ENCODE results near the gene RSPO1.

RSPO1 gene

GRCh38 chr1:37671261-37671660, 36.6 kb upstream of the RSPO1 start:
- DNase-seq (ENCODE audit: low read depth, low spot score): no peak
- Histone ChIP-seq H3K27ac (ENCODE audit: low read length) (no peak overlapping the region), H3K4me3 (ENCODE audit: low read length) (no peak overlapping the region), H3K36me3 (ENCODE audit: control insufficient read depth, insufficient read depth, low read length) (no peaks in the 10 kb centered on the region), H3K9me3 (ENCODE audit: control insufficient read depth, insufficient read depth, low read length) (no peaks in the 10 kb centered on the region), H3K4me1 (ENCODE audit: control insufficient read depth, insufficient read depth, low read length) (no peaks in the 10 kb centered on the region), H3K27me3 (ENCODE audit: control insufficient read depth, insufficient read depth, low read length) (no peaks in the 10 kb centered on the region)
- WGBS (ENCODE audit: insufficient coverage, insufficient read length): no CpG with 5 or more reads among the region's 6 CpGs

GRCh38 chr1:37670133-37670532, 35.4 kb upstream of the RSPO1 start:
- Histone ChIP-seq H3K4me1 (ENCODE audit: control insufficient read depth, insufficient read depth, low read length) (no peaks in the 10 kb centered on the region), H3K27ac (ENCODE audit: low read length) (no peak overlapping the region), H3K36me3 (ENCODE audit: control insufficient read depth, insufficient read depth, low read length) (no peaks in the 10 kb centered on the region), H3K4me3 (ENCODE audit: low read length) (no peak overlapping the region), H3K27me3 (ENCODE audit: control insufficient read depth, insufficient read depth, low read length) (no peaks in the 10 kb centered on the region), H3K9me3 (ENCODE audit: control insufficient read depth, insufficient read depth, low read length) (no peaks in the 10 kb centered on the region)
- no CpG with 5 or more reads among the region's 2 CpGs for WGBS (ENCODE audit: insufficient coverage, insufficient read length)
- DNase-seq (ENCODE audit: low read depth, low spot score): no peak

GRCh38 chr1:37667023-37667671, 32.5 kb upstream of the RSPO1 start:
- Histone ChIP-seq H3K9me3 (ENCODE audit: control insufficient read depth, insufficient read depth, low read length) (no peaks in the 10 kb centered on the region), H3K4me3 (ENCODE audit: low read length) (no peak overlapping the region), H3K4me1 (ENCODE audit: control insufficient read depth, insufficient read depth, low read length) (peaks cover 2% of the 10 kb centered on the region; the same call in 1 of the 2 replicates), H3K27ac (ENCODE audit: low read length) (no peak overlapping the region), H3K36me3 (ENCODE audit: control insufficient read depth, insufficient read depth, low read length) (no peaks in the 10 kb centered on the region), H3K27me3 (ENCODE audit: control insufficient read depth, insufficient read depth, low read length) (no peaks in the 10 kb centered on the region)
- WGBS (ENCODE audit: insufficient coverage, insufficient read length): no CpG with 5 or more reads among the region's 17 CpGs
- no peak for DNase-seq (ENCODE audit: low read depth, low spot score)

GRCh38 chr1:37666241-37666867, 31.7 kb upstream of the RSPO1 start:
- Histone ChIP-seq H3K27ac (ENCODE audit: low read length) (no peak overlapping the region), H3K36me3 (ENCODE audit: control insufficient read depth, insufficient read depth, low read length) (no peaks in the 10 kb centered on the region), H3K27me3 (ENCODE audit: control insufficient read depth, insufficient read depth, low read length) (no peaks in the 10 kb centered on the region), H3K4me1 (ENCODE audit: control insufficient read depth, insufficient read depth, low read length) (peaks cover 2% of the 10 kb centered on the region; the same call in 1 of the 2 replicates), H3K4me3 (ENCODE audit: low read length) (no peak overlapping the region), H3K9me3 (ENCODE audit: control insufficient read depth, insufficient read depth, low read length) (no peaks in the 10 kb centered on the region)
- WGBS (ENCODE audit: insufficient coverage, insufficient read length): no CpG with 5 or more reads among the region's 11 CpGs
- no peak for DNase-seq (ENCODE audit: low read depth, low spot score)

- H3K27ac ChIP-seq (ENCODE audit: low read length): no peak overlapping the region
Observed at GRCh38 chr1:37663426-37664000, 28.8 kb upstream of the RSPO1 start.

GRCh38 chr1:37662031-37662755, 27.5 kb upstream of the RSPO1 start:
- Histone ChIP-seq H3K4me3 (ENCODE audit: low read length) (no peak overlapping the region), H3K27ac (ENCODE audit: low read length) (no peak overlapping the region), H3K9me3 (ENCODE audit: control insufficient read depth, insufficient read depth, low read length) (no peaks in the 10 kb centered on the region), H3K27me3 (ENCODE audit: control insufficient read depth, insufficient read depth, low read length) (no peaks in the 10 kb centered on the region), H3K4me1 (ENCODE audit: control insufficient read depth, insufficient read depth, low read length) (peaks cover 2% of the 10 kb centered on the region), H3K36me3 (ENCODE audit: control insufficient read depth, insufficient read depth, low read length) (no peaks in the 10 kb centered on the region)
- no peak for DNase-seq (ENCODE audit: low read depth, low spot score)
- WGBS (ENCODE audit: insufficient coverage, insufficient read length): no CpG with 5 or more reads among the region's 11 CpGs

More at GRCh38 chr1:37663426-37664000, 28.8 kb upstream of the RSPO1 start:
- Histone ChIP-seq H3K27me3 (ENCODE audit: control insufficient read depth, insufficient read depth, low read length) (no peaks in the 10 kb centered on the region), H3K4me3 (ENCODE audit: low read length) (no peak overlapping the region), H3K9me3 (ENCODE audit: control insufficient read depth, insufficient read depth, low read length) (no peaks in the 10 kb centered on the region), H3K4me1 (ENCODE audit: control insufficient read depth, insufficient read depth, low read length) (peaks cover 2% of the 10 kb centered on the region), H3K36me3 (ENCODE audit: control insufficient read depth, insufficient read depth, low read length) (no peaks in the 10 kb centered on the region)
- no CpG with 5 or more reads among the region's 14 CpGs for WGBS (ENCODE audit: insufficient coverage, insufficient read length)
- no peak for DNase-seq (ENCODE audit: low read depth, low spot score)

GRCh38 chr1:37661401-37661800, 26.7 kb upstream of the RSPO1 start:
- Histone ChIP-seq H3K36me3 (ENCODE audit: control insufficient read depth, insufficient read depth, low read length) (no peaks in the 10 kb centered on the region), H3K27ac (ENCODE audit: low read length) (no peak overlapping the region), H3K27me3 (ENCODE audit: control insufficient read depth, insufficient read depth, low read length) (no peaks in the 10 kb centered on the region), H3K9me3 (ENCODE audit: control insufficient read depth, insufficient read depth, low read length) (no peaks in the 10 kb centered on the region), H3K4me3 (ENCODE audit: low read length) (no peak overlapping the region), H3K4me1 (ENCODE audit: control insufficient read depth, insufficient read depth, low read length) (peaks cover 2% of the 10 kb centered on the region)
- no CpG with 5 or more reads among the region's 9 CpGs for WGBS (ENCODE audit: insufficient coverage, insufficient read length)
- no peak for DNase-seq (ENCODE audit: low read depth, low spot score)

GRCh38 chr1:37660664-37661063, 26.0 kb upstream of the RSPO1 start:
- Histone ChIP-seq H3K4me3 (ENCODE audit: low read length) (no peak overlapping the region), H3K27ac (ENCODE audit: low read length) (no peak overlapping the region), H3K27me3 (ENCODE audit: control insufficient read depth, insufficient read depth, low read length) (no peaks in the 10 kb centered on the region), H3K36me3 (ENCODE audit: control insufficient read depth, insufficient read depth, low read length) (no peaks in the 10 kb centered on the region), H3K9me3 (ENCODE audit: control insufficient read depth, insufficient read depth, low read length) (no peaks in the 10 kb centered on the region), H3K4me1 (ENCODE audit: control insufficient read depth, insufficient read depth, low read length) (peaks cover 2% of the 10 kb centered on the region)
- no peak for DNase-seq (ENCODE audit: low read depth, low spot score)
- no CpG with 5 or more reads among the region's 10 CpGs for WGBS (ENCODE audit: insufficient coverage, insufficient read length)

- Histone ChIP-seq H3K4me1 (ENCODE audit: control insufficient read depth, insufficient read depth, low read length) (peaks cover 2% of the 10 kb centered on the region), H3K4me3 (ENCODE audit: low read length) (no peak overlapping the region), H3K36me3 (ENCODE audit: control insufficient read depth, insufficient read depth, low read length) (no peaks in the 10 kb centered on the region), H3K27me3 (ENCODE audit: control insufficient read depth, insufficient read depth, low read length) (no peaks in the 10 kb centered on the region), H3K9me3 (ENCODE audit: control insufficient read depth, insufficient read depth, low read length) (no peaks in the 10 kb centered on the region), H3K27ac (ENCODE audit: low read length) (no peak overlapping the region)
- no peak for DNase-seq (ENCODE audit: low read depth, low spot score)
- WGBS (ENCODE audit: insufficient coverage, insufficient read length): no CpG with 5 or more reads among the region's 6 CpGs
Observed at GRCh38 chr1:37658486-37658885, 23.8 kb upstream of the RSPO1 start.

GRCh38 chr1:37657620-37658412, 23.1 kb upstream of the RSPO1 start:
- WGBS (ENCODE audit: insufficient coverage, insufficient read length): no CpG with 5 or more reads among the region's 14 CpGs
- no peak for DNase-seq (ENCODE audit: low read depth, low spot score)
- Histone ChIP-seq H3K27me3 (ENCODE audit: control insufficient read depth, insufficient read depth, low read length) (no peaks in the 10 kb centered on the region), H3K4me1 (ENCODE audit: control insufficient read depth, insufficient read depth, low read length) (no peaks in the 10 kb centered on the region; the same call in 1 of the 2 replicates), H3K36me3 (ENCODE audit: control insufficient read depth, insufficient read depth, low read length) (no peaks in the 10 kb centered on the region), H3K4me3 (ENCODE audit: low read length) (no peak overlapping the region), H3K9me3 (ENCODE audit: control insufficient read depth, insufficient read depth, low read length) (no peaks in the 10 kb centered on the region), H3K27ac (ENCODE audit: low read length) (no peak overlapping the region)

Data from iPS DF 6.9 (cell line).